Measurements from ENCODE around the gene PLCL2. TPM values are rescaled to one million over a fixed set of nuclear protein-coding genes. Genes with fewer than 3 reads are reported as not detected.
A peak's percentile ranks its signal among the peaks of the same experiment; 100 is the strongest.

The PLCL2 gene
- total RNA-seq, 1 experiment from 2014 or later, result 0.51 TPM

GRCh38 chr3:16846373-16847080 is 38.2 kb upstream of the PLCL2 start:
- no peak for DNase-seq (ENCODE audit: unreplicated experiment)
- intact Hi-C loops (cut with micrococcal nuclease), result no loop called here
- no peaks in the 10 kb centered on the region for H3K4me1 Mint-ChIP-seq (ENCODE audit: insufficient read depth, unreplicated experiment)
- no peak overlapping the region for H3K4me3 Mint-ChIP-seq (ENCODE audit: unreplicated experiment)
- ChIA-PET POLR2A (no interaction called here), CTCF (interaction anchor here (0.7 kb wide), 1 partner anchor 757 kb away, joined by 3 read pairs; no protein-coding TSS in a partner anchor)
- H3K9me3 Mint-ChIP-seq (ENCODE audit: unreplicated experiment), result peaks cover 8% of the 10 kb centered on the region
- peaks cover 4% of the 10 kb centered on the region for H3K36me3 Mint-ChIP-seq (ENCODE audit: insufficient read depth, unreplicated experiment)
- no TSS peak for BruUV-seq (replicated peaks)
- peaks cover 32% of the 10 kb centered on the region for H3K27me3 Mint-ChIP-seq (ENCODE audit: insufficient read depth, unreplicated experiment)
- no peak overlapping the region for H3K27ac Mint-ChIP-seq (ENCODE audit: low read depth, unreplicated experiment)
- TF ChIP-seq, protein P1, sequence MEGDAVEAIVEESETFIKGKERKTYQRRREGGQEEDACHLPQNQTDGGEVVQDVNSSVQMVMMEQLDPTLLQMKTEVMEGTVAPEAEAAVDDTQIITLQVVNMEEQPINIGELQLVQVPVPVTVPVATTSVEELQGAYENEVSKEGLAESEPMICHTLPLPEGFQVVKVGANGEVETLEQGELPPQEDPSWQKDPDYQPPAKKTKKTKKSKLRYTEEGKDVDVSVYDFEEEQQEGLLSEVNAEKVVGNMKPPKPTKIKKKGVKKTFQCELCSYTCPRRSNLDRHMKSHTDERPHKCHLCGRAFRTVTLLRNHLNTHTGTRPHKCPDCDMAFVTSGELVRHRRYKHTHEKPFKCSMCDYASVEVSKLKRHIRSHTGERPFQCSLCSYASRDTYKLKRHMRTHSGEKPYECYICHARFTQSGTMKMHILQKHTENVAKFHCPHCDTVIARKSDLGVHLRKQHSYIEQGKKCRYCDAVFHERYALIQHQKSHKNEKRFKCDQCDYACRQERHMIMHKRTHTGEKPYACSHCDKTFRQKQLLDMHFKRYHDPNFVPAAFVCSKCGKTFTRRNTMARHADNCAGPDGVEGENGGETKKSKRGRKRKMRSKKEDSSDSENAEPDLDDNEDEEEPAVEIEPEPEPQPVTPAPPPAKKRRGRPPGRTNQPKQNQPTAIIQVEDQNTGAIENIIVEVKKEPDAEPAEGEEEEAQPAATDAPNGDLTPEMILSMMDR (IDR thresholded peaks at IDR 0.05; ENCODE audit: unreplicated experiment), result no peak

- intact Hi-C loops (cut with micrococcal nuclease), result no loop called here
- Mint-ChIP-seq H3K27me3 (ENCODE audit: insufficient read depth, unreplicated experiment) (peaks cover 42% of the 10 kb centered on the region), H3K4me1 (ENCODE audit: insufficient read depth, unreplicated experiment) (no peaks in the 10 kb centered on the region), H3K27ac (ENCODE audit: low read depth, unreplicated experiment) (no peak overlapping the region), H3K9me3 (ENCODE audit: unreplicated experiment) (peaks cover 8% of the 10 kb centered on the region), H3K36me3 (ENCODE audit: insufficient read depth, unreplicated experiment) (peaks cover 4% of the 10 kb centered on the region), H3K4me3 (ENCODE audit: unreplicated experiment) (no peak overlapping the region)
- ChIA-PET CTCF (interaction anchor here (1.1 kb wide), 1 partner anchor 9 kb away, joined by 4 read pairs; no protein-coding TSS in a partner anchor), POLR2A (no interaction called here)
- DNase-seq (ENCODE audit: unreplicated experiment), result no peak
- TF ChIP-seq, protein P1 (IDR thresholded peaks at IDR 0.05; ENCODE audit: unreplicated experiment), result no peak
- BruUV-seq (replicated peaks), result no TSS peak
Observed at GRCh38 chr3:16848007-16848406, 36.7 kb upstream of the PLCL2 start.

DNA sequence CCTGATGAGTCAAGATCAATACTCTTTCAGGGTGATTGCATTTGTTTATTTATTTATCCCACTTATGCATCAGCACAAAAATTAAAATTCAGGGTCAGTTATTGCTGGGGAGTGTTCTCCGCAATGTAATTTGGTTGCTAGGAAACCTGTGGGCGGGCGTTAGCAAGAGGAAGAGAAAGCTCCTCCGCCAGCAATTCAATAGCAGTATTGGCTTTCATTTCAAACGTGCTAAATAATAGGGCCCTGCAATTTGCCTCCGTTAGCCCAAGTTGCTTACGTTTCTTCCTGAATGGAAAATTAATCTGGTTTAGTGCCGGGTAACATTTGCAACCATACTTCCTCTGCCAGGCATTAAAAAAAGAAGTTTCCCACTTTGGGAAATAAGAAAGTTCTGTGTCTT is 35.5 kb upstream of the PLCL2 start:
- peaks cover 4% of the 10 kb centered on the region for H3K36me3 Mint-ChIP-seq (ENCODE audit: insufficient read depth, unreplicated experiment)
- intact Hi-C loops (cut with micrococcal nuclease), result no loop called here
- ChIA-PET POLR2A (no interaction called here), CTCF (interaction anchor here (0.7 to 1.1 kb wide), 2 partner anchors 11 to 133 kb away, joined by 3 to 4 read pairs; no protein-coding TSS in a partner anchor)
- H3K27me3 Mint-ChIP-seq (ENCODE audit: insufficient read depth, unreplicated experiment), result peaks cover 51% of the 10 kb centered on the region
- TF ChIP-seq, protein P1 (IDR thresholded peaks at IDR 0.05; ENCODE audit: unreplicated experiment), result no peak
- no peak overlapping the region for H3K27ac Mint-ChIP-seq (ENCODE audit: low read depth, unreplicated experiment)
- peaks cover 8% of the 10 kb centered on the region for H3K9me3 Mint-ChIP-seq (ENCODE audit: unreplicated experiment)
- no peak overlapping the region for H3K4me3 Mint-ChIP-seq (ENCODE audit: unreplicated experiment)
- no peaks in the 10 kb centered on the region for H3K4me1 Mint-ChIP-seq (ENCODE audit: insufficient read depth, unreplicated experiment)
- BruUV-seq (replicated peaks), result no TSS peak
- no peak for DNase-seq (ENCODE audit: unreplicated experiment)

DNA sequence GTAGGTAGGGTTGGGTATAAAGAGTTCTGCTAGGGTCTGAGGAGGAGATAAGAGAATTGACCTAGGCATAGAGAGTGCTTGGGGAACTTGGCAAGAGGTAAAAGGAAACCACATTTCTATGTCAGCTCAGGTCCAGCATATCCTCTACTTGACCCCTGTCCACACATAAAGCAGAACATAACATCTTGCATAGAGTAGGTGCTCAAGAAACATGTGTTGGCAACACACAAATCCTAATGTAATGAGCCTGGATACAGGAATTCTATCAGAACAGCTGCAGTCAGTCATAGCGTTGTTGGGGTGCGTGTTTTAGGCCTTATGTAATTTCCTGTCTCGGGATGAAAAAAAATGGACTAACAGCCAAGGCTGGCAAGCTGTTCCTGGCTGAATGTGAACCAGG is 35.0 kb upstream of the PLCL2 start:
- H3K36me3 Mint-ChIP-seq (ENCODE audit: insufficient read depth, unreplicated experiment), result peaks cover 4% of the 10 kb centered on the region
- no peak overlapping the region for H3K4me3 Mint-ChIP-seq (ENCODE audit: unreplicated experiment)
- H3K4me1 Mint-ChIP-seq (ENCODE audit: insufficient read depth, unreplicated experiment), result no peaks in the 10 kb centered on the region
- peaks cover 8% of the 10 kb centered on the region for H3K9me3 Mint-ChIP-seq (ENCODE audit: unreplicated experiment)
- ChIA-PET POLR2A (no interaction called here), CTCF (interaction anchor here (0.7 kb wide), 1 partner anchor 134 kb away, joined by 3 read pairs; no protein-coding TSS in a partner anchor)
- intact Hi-C loops (cut with micrococcal nuclease), result no loop called here
- peaks cover 45% of the 10 kb centered on the region for H3K27me3 Mint-ChIP-seq (ENCODE audit: insufficient read depth, unreplicated experiment)
- TF ChIP-seq, protein P1 (IDR thresholded peaks at IDR 0.05; ENCODE audit: unreplicated experiment), result no peak
- BruUV-seq (replicated peaks), result no TSS peak
- DNase-seq (ENCODE audit: unreplicated experiment), result peak; percentile 29
- no peak overlapping the region for H3K27ac Mint-ChIP-seq (ENCODE audit: low read depth, unreplicated experiment)

Measured in MCF 10A (cell line).